OCI-LY7 (cell line): Measurements from ENCODE around the gene TLR9. TPM values are rescaled to one million over a fixed set of nuclear protein-coding genes. Genes with fewer than 3 reads are reported as not detected.

Source experiments
- BruUV-seq: library from RNA; stranded (reverse); fragments of 400-500 nt; replicated peaks from 2 replicates; lab custom pipeline; 2021; lab: Mats Ljungman, UMichigan
- CTCF ChIA-PET: fragments of 300-600 bp; sonication (Branson Sonifier 250); formaldehyde crosslinking; loops from one replicate; lab custom pipeline; 2022; ENCODE audit warnings: antibody characterized with exemption; ENCODE audit not compliant: unreplicated experiment; lab: Charles Lee
- POLR2A ChIA-PET: fragments of 300-600 bp; sonication (Branson Sonifier 250); formaldehyde crosslinking; loops from one replicate; lab custom pipeline; 2022; ENCODE audit warnings: antibody characterized with exemption; lab: Charles Lee
- DNase-seq: peaks from one replicate; pipeline ENCODE4 v3.0.0-alpha.2; 2015; ENCODE audit warnings: low spot score
- H2AFZ ChIP-seq: fragments of 200-600 bp; sonication (generic), shearing (Covaris generic); 2 replicates; pipeline ENCODE4 v1.6.1; 2014; ENCODE audit warnings: mild to moderate bottlenecking, antibody characterized with exemption, low read length, moderate library complexity
- H3K27ac ChIP-seq: fragments of 200-600 bp; sonication (generic); 2 replicates; pipeline ENCODE4 v1.5.1; 2014; ENCODE audit warnings: mixed run types, low read depth, mild to moderate bottlenecking, moderate library complexity, low read length, inconsistent platforms; ENCODE audit not compliant: poor library complexity, severe bottlenecking
- H3K36me3 ChIP-seq: fragments of 200-600 bp; sonication (generic); 2 replicates; pipeline ENCODE4 v1.6.1; 2014; ENCODE audit warnings: mild to moderate bottlenecking, antibody characterized with exemption, low read length, moderate library complexity, mixed read lengths; ENCODE audit not compliant: insufficient read depth
- H3K4me1 ChIP-seq: fragments of 200-600 bp; sonication (generic); 2 replicates; pipeline ENCODE4 v1.5.1; 2014; ENCODE audit warnings: mild to moderate bottlenecking, low read length; ENCODE audit not compliant: insufficient read depth, poor library complexity, severe bottlenecking
- H3K4me2 ChIP-seq: fragments of 200-600 bp; sonication (generic); 2 replicates; pipeline ENCODE4 v1.6.1; 2014; ENCODE audit warnings: mild to moderate bottlenecking, low read length
- H3K4me3 ChIP-seq: fragments of 200-600 bp; sonication (generic); 2 replicates; pipeline ENCODE4 v1.5.1; 2014; ENCODE audit warnings: mild to moderate bottlenecking, low read depth, low read length; ENCODE audit not compliant: poor library complexity, severe bottlenecking
- H3K79me2 ChIP-seq: fragments of 200-600 bp; sonication (generic); 2 replicates; pipeline ENCODE4 v1.6.1; 2016; ENCODE audit warnings: low read depth, mild to moderate bottlenecking, low read length, moderate library complexity, mixed read lengths; ENCODE audit not compliant: insufficient read depth
- H3K9me2 ChIP-seq: fragments of 200-600 bp; sonication (generic); 2 replicates; pipeline ENCODE4 v1.6.1; 2016; ENCODE audit warnings: mild to moderate bottlenecking, low read length, mixed read lengths; ENCODE audit not compliant: insufficient read depth
- H3K9me3 ChIP-seq: fragments of 200-600 bp; sonication (generic); 2 replicates; pipeline ENCODE4 v1.6.1; 2014; ENCODE audit warnings: mild to moderate bottlenecking, mixed run types, low read length, mixed read lengths
- H4K20me1 ChIP-seq: fragments of 200-600 bp; sonication (generic); 2 replicates; pipeline ENCODE4 v1.6.1; 2014; ENCODE audit warnings: mild to moderate bottlenecking, antibody characterized with exemption, low read length, moderate library complexity, mixed read lengths; ENCODE audit not compliant: insufficient read depth
- CTCF ChIP-seq: fragments of 200-600 bp; sonication (generic); conservative IDR thresholded peaks from 2 replicates; pipeline ENCODE4 v1.5.1; 2014; ENCODE audit warnings: mild to moderate bottlenecking, antibody characterized with exemption, low read length, moderate library complexity, mixed read lengths
- EZH2phosphoT487 ChIP-seq: fragments of 200-600 bp; sonication (generic); IDR thresholded peaks from 2 replicates; pipeline ENCODE4 v1.6.1; 2018; ENCODE audit warnings: low read depth, borderline replicate concordance, mild to moderate bottlenecking, mixed run types, antibody characterized with exemption, low read length, moderate library complexity, mixed read lengths
- intact Hi-C: fragments of 100-400 bp; cut with micrococcal nuclease; formaldehyde crosslinking; loops from one replicate; pipeline ENCODE4 v1.10.0; 2022; ENCODE audit not compliant: unreplicated experiment
- total RNA-seq, 2 experiments: library from RNA; depleted of rRNA in 1 of 2; stranded (reverse); fragments of >200 nt in 1 of 2; shearing (Covaris generic) in 1 of 2; gene quantifications; 2 replicates each; pipeline ENCODE4 v1.2.3, GENCODE V29; 2014 to 2022

TLR9 gene
- total RNA-seq, 2 experiments from 2014 or later = 1.7 to 9.0 TPM

- no peak overlapping the region for H3K27ac ChIP-seq
- no peaks in the 10 kb centered on the region for H3K9me3 ChIP-seq
- no peak for DNase-seq
- H3K9me2 ChIP-seq = no peaks in the 10 kb centered on the region
- H2AFZ ChIP-seq = no peak overlapping the region
- BruUV-seq = no TSS peak
- H3K36me3 ChIP-seq = peaks cover 96% of the 10 kb centered on the region
- H3K79me2 ChIP-seq = peaks cover 13% of the 10 kb centered on the region; the same call in 1 of the 2 replicates
- TF ChIP-seq CTCF (no peak), EZH2phosphoT487 (no peak)
- no peak overlapping the region for H3K4me2 ChIP-seq
- CTCF ChIA-PET = no interaction called here
- no peak overlapping the region for H3K4me3 ChIP-seq
- intact Hi-C loops = no loop called here
- POLR2A ChIA-PET = no interaction called here
- H4K20me1 ChIP-seq = no peaks in the 10 kb centered on the region
- H3K4me1 ChIP-seq = peaks cover 17% of the 10 kb centered on the region
Measured at GRCh38 chr3:52257911-52258310, 32.5 kb upstream of the TLR9 start.

GRCh38 chr3:52256622-52257021 lies 31.2 kb upstream of the TLR9 start:
- intact Hi-C loops = no loop called here
- TF ChIP-seq EZH2phosphoT487 = no peak
- POLR2A ChIA-PET = interaction anchor here (1.3 kb wide), 1 partner anchor 31 kb away, joined by 3 read pairs; the partner anchor contains the start of gene TLR9
- Histone ChIP-seq H3K4me1 (peaks cover 23% of the 10 kb centered on the region), H3K79me2 (peaks cover 8% of the 10 kb centered on the region; the same call in 1 of the 2 replicates), H3K4me3 (no peak overlapping the region), H3K9me3 (no peaks in the 10 kb centered on the region), H3K36me3 (peaks cover 96% of the 10 kb centered on the region), H3K9me2 (no peaks in the 10 kb centered on the region), H2AFZ (no peak overlapping the region), H4K20me1 (no peaks in the 10 kb centered on the region), H3K27ac (no peak overlapping the region), H3K4me2 (no peak overlapping the region)
- no TSS peak for BruUV-seq
- no peak for DNase-seq
- CTCF ChIA-PET = no interaction called here

GRCh38 chr3:52256159-52256558 lies 30.7 kb upstream of the TLR9 start:
- Histone ChIP-seq H3K4me1 (peaks cover 23% of the 10 kb centered on the region), H3K27ac (no peak overlapping the region), H4K20me1 (no peaks in the 10 kb centered on the region), H3K9me3 (no peaks in the 10 kb centered on the region), H3K4me3 (no peak overlapping the region), H3K36me3 (peaks cover 96% of the 10 kb centered on the region), H3K79me2 (peaks cover 4% of the 10 kb centered on the region; the same call in 1 of the 2 replicates), H3K9me2 (no peaks in the 10 kb centered on the region), H3K4me2 (no peak overlapping the region), H2AFZ (no peak overlapping the region)
- intact Hi-C loops = no loop called here
- ChIA-PET CTCF (no interaction called here), POLR2A (interaction anchor here (1.3 kb wide), 1 partner anchor 31 kb away, joined by 3 read pairs; the partner anchor contains the start of gene TLR9)
- no TSS peak for BruUV-seq
- no peak for TF ChIP-seq EZH2phosphoT487
- no peak for TF ChIP-seq CTCF
- no peak for DNase-seq
